ENCODE measurements around the gene YIPF6. TPM values are rescaled to one million over a fixed set of nuclear protein-coding genes. Genes with fewer than 3 reads are reported as not detected.

YIPF6 gene
- total RNA-seq, 2 donors from 2014 or later = 28.6 to 41.8 TPM

Small RNA genes lying within 50 kb of the gene (small RNA-seq; reads per million reads assigned to genes)
- 0 reads per million in 2 donors for gene RNU6-245P

Other genes with a start within 250 kb of the YIPF6 start
- gene OPHN1, start 65.6 kb upstream of the YIPF6 start, total RNA-seq = 10 to 100 TPM; 18.7 to 26.2 TPM
- gene STARD8, start 148.6 kb downstream of the YIPF6 start, total RNA-seq = 10 to 100 TPM in 1 of 2 donors, 1 to 10 TPM in 1; 5.6 to 14.3 TPM